Caco-2 (cell line): ENCODE measurements around the gene KIF5B. TPM values are rescaled to one million over a fixed set of nuclear protein-coding genes. Genes with fewer than 3 reads are reported as not detected.

Experiments used
- BruUV-seq: library from RNA; stranded (reverse); fragments of 400-500 nt; replicated peaks from 2 replicates; lab custom pipeline; 2021; lab: Mats Ljungman, UMichigan
- CTCF ChIA-PET: fragments of 300-600 bp; sonication (Branson Sonifier 250); formaldehyde crosslinking; loops from one replicate; lab custom pipeline; 2022; ENCODE audit warnings: antibody characterized with exemption; lab: Charles Lee
- POLR2A ChIA-PET: fragments of 300-600 bp; sonication (Branson Sonifier 250); formaldehyde crosslinking; loops from one replicate; lab custom pipeline; 2022; ENCODE audit warnings: antibody characterized with exemption; lab: Charles Lee
- DNase-seq, 2 experiments: peaks; one replicate each; pipeline versions ENCODE4 v3.0.0 to v3.0.0-alpha.2; 2020 to 2022
- H3K27me3 ChIP-seq: replicated peaks from 2 replicates; pipeline ENCODE4 v1.6.0; 2011; ENCODE audit warnings: low read length; ENCODE audit not compliant: control insufficient read depth, insufficient read depth
- H3K36me3 ChIP-seq: 2 replicates; pipeline ENCODE4 v1.5.1; 2011; ENCODE audit warnings: low read length; ENCODE audit not compliant: control insufficient read depth, insufficient read depth
- H3K4me1 ChIP-seq: fragments of 250-450 bp; sonication (Bioruptor Pico); 2 replicates; pipeline ENCODE4 v1.5.1; 2020; ENCODE audit warnings: mild to moderate bottlenecking
- H3K4me3 ChIP-seq: 2 replicates; pipeline ENCODE4 v1.5.1; 2011; ENCODE audit warnings: low read depth, mild to moderate bottlenecking, control low read depth, low read length
- H3K9me3 ChIP-seq: fragments of 250-450 bp; sonication (Bioruptor Pico); 2 replicates; pipeline ENCODE4 v1.5.1; 2020; ENCODE audit warnings: mild to moderate bottlenecking, moderate library complexity
- H3K27ac Mint-ChIP-seq: one replicate; pipeline ENCODE4 v1.8.0; 2022; ENCODE audit warnings: mixed read lengths; ENCODE audit not compliant: unreplicated experiment
- H3K27me3 Mint-ChIP-seq: one replicate; pipeline ENCODE4 v1.8.0; 2022; ENCODE audit warnings: mixed read lengths; ENCODE audit not compliant: insufficient read depth, unreplicated experiment
- H3K36me3 Mint-ChIP-seq: one replicate; pipeline ENCODE4 v1.8.0; 2022; ENCODE audit warnings: mild to moderate bottlenecking, mixed read lengths; ENCODE audit not compliant: insufficient read depth, unreplicated experiment
- H3K4me1 Mint-ChIP-seq: one replicate; pipeline ENCODE4 v1.8.0; 2022; ENCODE audit warnings: low read depth, mixed read lengths; ENCODE audit not compliant: unreplicated experiment
- H3K4me3 Mint-ChIP-seq: one replicate; pipeline ENCODE4 v1.8.0; 2022; ENCODE audit warnings: mild to moderate bottlenecking, moderate library complexity, mixed read lengths; ENCODE audit not compliant: unreplicated experiment
- H3K9me3 Mint-ChIP-seq: one replicate; pipeline ENCODE4 v1.8.0; 2022; ENCODE audit warnings: mixed read lengths; ENCODE audit not compliant: unreplicated experiment
- intact Hi-C: fragments of 100-400 bp; cut with micrococcal nuclease; formaldehyde crosslinking; loops from one replicate; pipeline ENCODE4 v1.10.0; 2022; ENCODE audit not compliant: unreplicated experiment
- total RNA-seq: library from RNA; stranded (reverse); gene quantifications from 2 replicates; pipeline ENCODE4 v1.2.3, GENCODE V29; 2022
- TF ChIP-seq, protein P1 (sequence below), 2 experiments: fragments of 200-600 bp in 1 of 2; IDR thresholded peaks; 1 replicate in 1 of 2; 2 replicates in 1 of 2; pipeline versions ENCODE4 v1.5.1 to v1.8.0; 2011 to 2022; ENCODE audit warnings: antibody characterized with exemption in 1 of 2, control low read depth in 1 of 2, inconsistent platforms in 1 of 2, low read depth in 1 of 2, low read length in 1 of 2, mild to moderate bottlenecking in 1 of 2, moderate library complexity in 1 of 2; ENCODE audit not compliant: insufficient read depth in 1 of 2, severe bottlenecking in 1 of 2, unreplicated experiment in 1 of 2

The KIF5B gene
- total RNA-seq, 1 experiment from 2014 or later = 183 TPM

DNA sequence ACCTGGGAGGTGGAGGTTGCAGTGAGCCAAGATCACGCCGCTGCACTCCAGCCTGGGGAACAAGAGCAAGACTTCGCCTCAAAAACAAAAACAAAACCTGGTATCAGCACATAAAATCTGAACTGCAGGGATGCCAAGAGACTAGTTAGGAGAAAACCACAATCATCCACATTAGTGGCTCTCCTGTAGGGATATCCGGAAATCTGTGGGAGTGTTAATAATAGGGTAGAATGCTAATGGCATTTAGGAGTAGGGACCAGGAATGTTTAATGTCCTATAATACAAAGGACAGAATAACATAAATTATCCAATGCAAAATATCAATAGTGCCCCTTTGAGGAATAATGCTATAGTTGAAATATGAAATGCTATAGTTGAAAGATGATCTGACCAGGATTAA is 24.3 kb downstream of the KIF5B start:
- H3K9me3 ChIP-seq = no peaks in the 10 kb centered on the region
- intact Hi-C loops = no loop called here
- peaks cover 97% of the 10 kb centered on the region for H3K36me3 Mint-ChIP-seq
- H3K4me1 Mint-ChIP-seq = no peaks in the 10 kb centered on the region
- no peak for DNase-seq
- no peak overlapping the region for H3K4me3 ChIP-seq
- H3K27me3 ChIP-seq = no peaks in the 10 kb centered on the region
- no TSS peak for BruUV-seq
- H3K36me3 ChIP-seq = peaks cover 6% of the 10 kb centered on the region
- no peaks in the 10 kb centered on the region for H3K9me3 Mint-ChIP-seq
- no peak overlapping the region for H3K4me3 Mint-ChIP-seq
- H3K27ac Mint-ChIP-seq = no peak overlapping the region
- H3K27me3 Mint-ChIP-seq = no peaks in the 10 kb centered on the region
- ChIA-PET POLR2A (no interaction called here), CTCF (no interaction called here)
- TF ChIP-seq, protein P1, sequence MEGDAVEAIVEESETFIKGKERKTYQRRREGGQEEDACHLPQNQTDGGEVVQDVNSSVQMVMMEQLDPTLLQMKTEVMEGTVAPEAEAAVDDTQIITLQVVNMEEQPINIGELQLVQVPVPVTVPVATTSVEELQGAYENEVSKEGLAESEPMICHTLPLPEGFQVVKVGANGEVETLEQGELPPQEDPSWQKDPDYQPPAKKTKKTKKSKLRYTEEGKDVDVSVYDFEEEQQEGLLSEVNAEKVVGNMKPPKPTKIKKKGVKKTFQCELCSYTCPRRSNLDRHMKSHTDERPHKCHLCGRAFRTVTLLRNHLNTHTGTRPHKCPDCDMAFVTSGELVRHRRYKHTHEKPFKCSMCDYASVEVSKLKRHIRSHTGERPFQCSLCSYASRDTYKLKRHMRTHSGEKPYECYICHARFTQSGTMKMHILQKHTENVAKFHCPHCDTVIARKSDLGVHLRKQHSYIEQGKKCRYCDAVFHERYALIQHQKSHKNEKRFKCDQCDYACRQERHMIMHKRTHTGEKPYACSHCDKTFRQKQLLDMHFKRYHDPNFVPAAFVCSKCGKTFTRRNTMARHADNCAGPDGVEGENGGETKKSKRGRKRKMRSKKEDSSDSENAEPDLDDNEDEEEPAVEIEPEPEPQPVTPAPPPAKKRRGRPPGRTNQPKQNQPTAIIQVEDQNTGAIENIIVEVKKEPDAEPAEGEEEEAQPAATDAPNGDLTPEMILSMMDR (IDR thresholded peaks at IDR 0.05; ENCODE audit: insufficient read depth in 1 of 2, low read depth in 1 of 2, low read length in 1 of 2, severe bottlenecking in 1 of 2, unreplicated experiment in 1 of 2) = no peak
- H3K4me1 ChIP-seq = no peaks in the 10 kb centered on the region

DNA sequence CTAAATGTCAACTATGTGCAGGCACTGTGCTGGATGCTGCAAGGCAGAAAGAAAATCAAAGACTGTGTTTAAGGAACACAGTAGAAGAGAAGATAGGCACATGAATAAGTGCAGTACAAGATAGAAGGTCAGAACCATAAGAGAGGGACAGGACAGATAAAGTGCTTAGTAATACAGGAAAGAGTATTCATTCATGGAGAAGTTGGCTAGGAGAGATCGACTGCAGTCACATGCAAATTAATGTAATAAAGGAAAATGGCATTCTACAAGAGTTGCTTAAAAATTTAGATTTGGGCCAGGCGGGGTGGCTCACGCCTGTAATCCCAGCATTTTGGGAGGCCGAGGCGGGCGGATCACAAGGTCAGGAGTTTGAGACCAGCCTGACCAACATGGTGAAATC is 24.8 kb downstream of the KIF5B start:
- Histone ChIP-seq H3K27me3 (no peaks in the 10 kb centered on the region), H3K4me1 (no peaks in the 10 kb centered on the region), H3K4me3 (no peak overlapping the region), H3K9me3 (no peaks in the 10 kb centered on the region), H3K36me3 (peaks cover 6% of the 10 kb centered on the region)
- BruUV-seq = no TSS peak
- Mint-ChIP-seq H3K36me3 (peaks cover 97% of the 10 kb centered on the region), H3K4me1 (no peaks in the 10 kb centered on the region), H3K27ac (no peak overlapping the region), H3K27me3 (no peaks in the 10 kb centered on the region), H3K4me3 (no peak overlapping the region), H3K9me3 (no peaks in the 10 kb centered on the region)
- intact Hi-C loops = no loop called here
- no peak for DNase-seq
- ChIA-PET POLR2A (no interaction called here), CTCF (no interaction called here)
- TF ChIP-seq, protein P1 (IDR thresholded peaks at IDR 0.05; ENCODE audit: insufficient read depth in 1 of 2, low read depth in 1 of 2, low read length in 1 of 2, severe bottlenecking in 1 of 2, unreplicated experiment in 1 of 2) = no peak

DNA sequence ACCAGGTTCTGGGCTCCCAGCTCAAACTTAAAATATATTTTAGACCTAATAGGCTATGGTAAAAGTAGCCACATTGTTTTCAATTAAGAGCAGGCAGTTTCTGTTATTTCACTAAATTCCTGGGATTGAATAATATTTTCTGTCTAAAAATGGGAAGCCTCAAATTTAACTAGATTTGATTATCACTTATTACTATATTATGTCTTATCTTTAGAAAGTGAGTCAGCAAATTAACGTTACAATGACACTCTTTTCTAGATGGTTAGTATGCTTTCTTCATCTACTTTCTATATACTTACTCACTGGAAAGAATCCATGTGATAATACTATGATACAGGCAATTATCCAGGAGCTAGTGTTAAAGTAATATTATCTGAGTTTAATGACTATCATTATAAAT is 27.5 kb downstream of the KIF5B start:
- CTCF ChIA-PET = no interaction called here
- Mint-ChIP-seq H3K4me3 (no peak overlapping the region), H3K9me3 (no peaks in the 10 kb centered on the region), H3K27ac (no peak overlapping the region), H3K27me3 (no peaks in the 10 kb centered on the region), H3K36me3 (peaks cover 96% of the 10 kb centered on the region), H3K4me1 (no peaks in the 10 kb centered on the region)
- H3K9me3 ChIP-seq = no peaks in the 10 kb centered on the region
- no peak for DNase-seq
- TF ChIP-seq, protein P1 (IDR thresholded peaks at IDR 0.05; ENCODE audit: insufficient read depth in 1 of 2, low read depth in 1 of 2, low read length in 1 of 2, severe bottlenecking in 1 of 2, unreplicated experiment in 1 of 2) = no peak
- POLR2A ChIA-PET = no interaction called here
- no TSS peak for BruUV-seq
- H3K4me3 ChIP-seq = no peak overlapping the region
- no peaks in the 10 kb centered on the region for H3K4me1 ChIP-seq
- intact Hi-C loops = no loop called here
- peaks cover 6% of the 10 kb centered on the region for H3K36me3 ChIP-seq
- no peaks in the 10 kb centered on the region for H3K27me3 ChIP-seq
